Stimulated activated naive CD8-positive, alpha-beta T cell treated with anti-CD3 and anti-CD28 coated beads, Interleukin-15, amount 100 ng/mL, for 72 hours (primary cell): Measurements from ENCODE around the gene EFCAB8.
A peak's percentile ranks its signal among the peaks of the same experiment; 100 is the strongest.

ENCODE experiments used
- ATAC-seq: fragments of 150-1000 bp; cut with Tn5 transposase; 2 replicates; pipeline ENCODE4 v1.10.0; 2021; ENCODE audit warnings: mild to moderate bottlenecking, moderate library complexity
- DNase-seq, 2 donors: peaks; one replicate each; pipeline ENCODE4 v3.0.0; 2021 to 2022
- H3K27ac Mint-ChIP-seq, 2 donors: one replicate each; pipeline ENCODE4 v1.8.0; 2022; ENCODE audit warnings: mild to moderate bottlenecking in 2 of 2, mixed read lengths in 2 of 2, moderate library complexity in 2 of 2
- H3K27me3 Mint-ChIP-seq: one replicate; pipeline ENCODE4 v1.8.0; 2022; ENCODE audit warnings: mixed read lengths
- H3K4me1 Mint-ChIP-seq: one replicate; pipeline ENCODE4 v1.8.0; 2022; ENCODE audit warnings: mild to moderate bottlenecking, mixed read lengths
- H3K4me3 Mint-ChIP-seq, 2 donors: one replicate each; pipeline ENCODE4 v1.8.0; 2022; ENCODE audit warnings: mild to moderate bottlenecking in 2 of 2, mixed read lengths in 2 of 2, moderate library complexity in 1 of 2
- H3K9me3 Mint-ChIP-seq, 2 donors: one replicate each; pipeline ENCODE4 v1.8.0; 2022; ENCODE audit warnings: mixed read lengths in 2 of 2

The EFCAB8 gene

GRCh38 chr20:32999603-33000250 is 141.0 kb downstream of the EFCAB8 start:
- H3K4me1 Mint-ChIP-seq, result peaks cover 17% of the 10 kb centered on the region
- no peak overlapping the region for H3K27ac Mint-ChIP-seq
- no peaks in the 10 kb centered on the region for H3K27me3 Mint-ChIP-seq
- no peak for ATAC-seq
- peaks cover 5 to 20% of the 10 kb centered on the region in 2 donors for H3K9me3 Mint-ChIP-seq
- DNase-seq, result no peak
- no peak overlapping the region for H3K4me3 Mint-ChIP-seq

GRCh38 chr20:33000802-33001466 is 142.2 kb downstream of the EFCAB8 start:
- DNase-seq (no peak), ATAC-seq (no peak)
- peak overlapping the region in 1 of 2 donors; percentile 22 for H3K27ac Mint-ChIP-seq
- no peak overlapping the region for H3K4me3 Mint-ChIP-seq
- H3K9me3 Mint-ChIP-seq, result peaks cover 7 to 14% of the 10 kb centered on the region in 2 donors
- H3K27me3 Mint-ChIP-seq, result no peaks in the 10 kb centered on the region
- H3K4me1 Mint-ChIP-seq, result peaks cover 24% of the 10 kb centered on the region

- Mint-ChIP-seq H3K4me3 (no peak overlapping the region), H3K27ac (no peak overlapping the region)
- ATAC-seq, result peak; percentile 31
Observed at GRCh38 chr20:33002087-33002808, 143.5 kb downstream of the EFCAB8 start.

GRCh38 chr20:33004141-33004751 is 145.5 kb downstream of the EFCAB8 start, which contains the start of gene SUN5:
TSS of gene SUN5 (minus strand) at chr20:33004433. CDS start at chr20:33004340, 93 bp downstream.
- no peak for DNase-seq
- no peak within 1 kb of the TSS for H3K4me3 Mint-ChIP-seq
- H3K27ac Mint-ChIP-seq, result peak within 1 kb of the TSS in 1 of 2 donors; percentile 23
- H3K27me3 Mint-ChIP-seq, result no peaks in the 10 kb centered on the region
- peaks cover 5 to 7% of the 10 kb centered on the region in 2 donors for H3K9me3 Mint-ChIP-seq
- no peak for ATAC-seq
- H3K4me1 Mint-ChIP-seq, result peaks cover 16% of the 10 kb centered on the region

More at GRCh38 chr20:33002087-33002808, 143.5 kb downstream of the EFCAB8 start:
- no peaks in the 10 kb centered on the region for H3K27me3 Mint-ChIP-seq
- DNase-seq, result no peak
- H3K9me3 Mint-ChIP-seq, result peaks cover 5 to 7% of the 10 kb centered on the region in 2 donors
- H3K4me1 Mint-ChIP-seq, result peaks cover 21% of the 10 kb centered on the region

- ATAC-seq (peak; percentile 54), DNase-seq (peak; percentile 29 to 30)
- Mint-ChIP-seq H3K9me3 (peaks cover 5 to 7% of the 10 kb centered on the region in 2 donors), H3K27ac (peak overlapping the region in 1 of 2 donors; percentile 23), H3K4me3 (no peak overlapping the region), H3K27me3 (no peaks in the 10 kb centered on the region), H3K4me1 (peaks cover 16% of the 10 kb centered on the region)
Observed at GRCh38 chr20:33005132-33005566, 146.4 kb downstream of the EFCAB8 start.

- no peaks in the 10 kb centered on the region for H3K27me3 Mint-ChIP-seq
- H3K4me1 Mint-ChIP-seq, result peaks cover 7% of the 10 kb centered on the region
- H3K27ac Mint-ChIP-seq, result no peak overlapping the region
- H3K9me3 Mint-ChIP-seq, result peaks cover 5 to 7% of the 10 kb centered on the region in 2 donors
- H3K4me3 Mint-ChIP-seq, result no peak overlapping the region
- no peak for ATAC-seq
- no peak for DNase-seq
Observed at GRCh38 chr20:33005908-33006775, 147.4 kb downstream of the EFCAB8 start.

GRCh38 chr20:33006776-33007375 is 148.2 kb downstream of the EFCAB8 start:
- H3K27ac Mint-ChIP-seq, result no peak overlapping the region
- peaks cover 6% of the 10 kb centered on the region for H3K4me1 Mint-ChIP-seq
- DNase-seq (no peak), ATAC-seq (no peak)
- H3K27me3 Mint-ChIP-seq, result no peaks in the 10 kb centered on the region
- H3K4me3 Mint-ChIP-seq, result no peak overlapping the region
- peaks cover 5 to 7% of the 10 kb centered on the region in 2 donors for H3K9me3 Mint-ChIP-seq

GRCh38 chr20:33007376-33008335 is 148.9 kb downstream of the EFCAB8 start, which contains the start of gene BPIFB2:
TSS of gene BPIFB2 (plus strand) at chr20:33007704. CDS start at chr20:33008575, 871 bp downstream.
- ATAC-seq (no peak), DNase-seq (no peak)
- Mint-ChIP-seq H3K4me1 (peaks cover 6% of the 10 kb centered on the region), H3K9me3 (peaks cover 5 to 7% of the 10 kb centered on the region in 2 donors), H3K4me3 (no peak within 1 kb of the TSS), H3K27ac (no peak within 1 kb of the TSS), H3K27me3 (no peaks in the 10 kb centered on the region)

- ATAC-seq (no peak), DNase-seq (no peak)
- H3K9me3 Mint-ChIP-seq, result peaks cover 5 to 7% of the 10 kb centered on the region in 2 donors
- H3K4me1 Mint-ChIP-seq, result peaks cover 6% of the 10 kb centered on the region
- no peaks in the 10 kb centered on the region for H3K27me3 Mint-ChIP-seq
- no peak overlapping the region for H3K4me3 Mint-ChIP-seq
- H3K27ac Mint-ChIP-seq, result no peak overlapping the region
Observed at GRCh38 chr20:33008336-33009213, 149.9 kb downstream of the EFCAB8 start.

GRCh38 chr20:33009214-33010132 is 150.8 kb downstream of the EFCAB8 start:
- H3K4me3 Mint-ChIP-seq, result no peak overlapping the region
- H3K27me3 Mint-ChIP-seq, result no peaks in the 10 kb centered on the region
- no peak for DNase-seq
- ATAC-seq, result no peak
- peaks cover 5 to 7% of the 10 kb centered on the region in 2 donors for H3K9me3 Mint-ChIP-seq
- no peak overlapping the region for H3K27ac Mint-ChIP-seq
- peaks cover 6% of the 10 kb centered on the region for H3K4me1 Mint-ChIP-seq

GRCh38 chr20:33010133-33010504 is 151.4 kb downstream of the EFCAB8 start:
- Mint-ChIP-seq H3K9me3 (peaks cover 3 to 4% of the 10 kb centered on the region in 2 donors), H3K27me3 (no peaks in the 10 kb centered on the region), H3K4me3 (no peak overlapping the region), H3K27ac (no peak overlapping the region), H3K4me1 (peaks cover 4% of the 10 kb centered on the region)
- DNase-seq (no peak), ATAC-seq (no peak)
